K562 (cell line): ENCODE results near the gene EEA1.

Source experiments
- CTCF ChIP-seq, 3 experiments: IDR thresholded peaks in 2 of 3; conservative IDR thresholded peaks in 1 of 3; 2 replicates each; pipeline ENCODE4 v1.5.1; 2011 to 2012; ENCODE audit warnings: low read length in 3 of 3, mild to moderate bottlenecking in 3 of 3, control low read depth in 2 of 3, improper control_type of control experiment in 1 of 3, inconsistent platforms in 1 of 3, low read depth in 1 of 3, mixed read lengths in 1 of 3, moderate library complexity in 1 of 3; ENCODE audit not compliant: insufficient read depth in 2 of 3
- SP2 ChIP-seq: IDR thresholded peaks from 2 replicates; pipeline ENCODE4 v1.6.1; 2011; ENCODE audit warnings: mild to moderate bottlenecking, low read depth, low read length, moderate library complexity; ENCODE audit not compliant: poor library complexity, severe bottlenecking; ENCODE audit errors: extremely low read depth
- TAF1 ChIP-seq: IDR thresholded peaks from 2 replicates; pipeline ENCODE4 v1.6.1; 2011; ENCODE audit warnings: mild to moderate bottlenecking, low read length, moderate library complexity; ENCODE audit not compliant: insufficient read depth, control insufficient read depth, severe bottlenecking; ENCODE audit errors: extremely low read depth
- ZNF639 ChIP-seq, 2 experiments: fragments of 200-800 bp in 1 of 2; sonication (Bioruptor generic) in 1 of 2; sonication (generic) in 1 of 2; formaldehyde crosslinking in 1 of 2; IDR thresholded peaks in 1 of 2; conservative IDR thresholded peaks in 1 of 2; 2 replicates each; pipeline versions ENCODE4 v1.5.0 to v1.6.1; 2016 to 2020; ENCODE audit warnings: missing compliant biosample characterization in 1 of 2, missing genetic modification characterization in 1 of 2, missing genetic modification reagents in 1 of 2
- TF ChIP-seq, protein P1 (sequence below): fragments of 450-650 bp; IDR thresholded peaks from 2 replicates; pipeline ENCODE4 v1.6.1; 2017; ENCODE audit warnings: mild to moderate bottlenecking, moderate library complexity
- TF ChIP-seq, protein P2 (sequence below): sonication (generic); formaldehyde crosslinking; IDR thresholded peaks from 2 replicates; pipeline ENCODE4 v1.9.0; 2022; ENCODE audit warnings: mild to moderate bottlenecking, missing genetic modification reagents

- TF ChIP-seq ZNF639 (CRISPR knock-in tag; conservative IDR thresholded peaks at IDR 0.05 in 1 of 2, IDR thresholded peaks at IDR 0.05 in 1 of 2) = no peak
- TF ChIP-seq, protein P1, sequence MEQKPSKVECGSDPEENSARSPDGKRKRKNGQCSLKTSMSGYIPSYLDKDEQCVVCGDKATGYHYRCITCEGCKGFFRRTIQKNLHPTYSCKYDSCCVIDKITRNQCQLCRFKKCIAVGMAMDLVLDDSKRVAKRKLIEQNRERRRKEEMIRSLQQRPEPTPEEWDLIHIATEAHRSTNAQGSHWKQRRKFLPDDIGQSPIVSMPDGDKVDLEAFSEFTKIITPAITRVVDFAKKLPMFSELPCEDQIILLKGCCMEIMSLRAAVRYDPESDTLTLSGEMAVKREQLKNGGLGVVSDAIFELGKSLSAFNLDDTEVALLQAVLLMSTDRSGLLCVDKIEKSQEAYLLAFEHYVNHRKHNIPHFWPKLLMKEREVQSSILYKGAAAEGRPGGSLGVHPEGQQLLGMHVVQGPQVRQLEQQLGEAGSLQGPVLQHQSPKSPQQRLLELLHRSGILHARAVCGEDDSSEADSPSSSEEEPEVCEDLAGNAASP = no peak
- TF ChIP-seq SP2 = no peak
- no peak for TF ChIP-seq CTCF (IDR thresholded peaks at IDR 0.05 in 2 of 3, conservative IDR thresholded peaks at IDR 0.05 in 1 of 3; ENCODE audit: insufficient read depth in 2 of 3, low read depth in 1 of 3, low read length in 3 of 3)
- TF ChIP-seq, protein P2, sequence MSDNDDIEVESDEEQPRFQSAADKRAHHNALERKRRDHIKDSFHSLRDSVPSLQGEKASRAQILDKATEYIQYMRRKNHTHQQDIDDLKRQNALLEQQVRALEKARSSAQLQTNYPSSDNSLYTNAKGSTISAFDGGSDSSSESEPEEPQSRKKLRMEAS = no peak
- no peak for TF ChIP-seq TAF1
These were observed 43.0 kb downstream of the EEA1 start for GRCh38 chr12:92886131-92886530.
